Bronchial epithelial cell (primary cell): Measurements from ENCODE around the gene TK1. TPM values are rescaled to one million over a fixed set of nuclear protein-coding genes. Genes with fewer than 3 reads are reported as not detected.

ENCODE experiments used
- DNase-seq: peaks from one replicate; pipeline ENCODE4 v3.0.0-alpha.2; 2010; ENCODE audit warnings: low read depth
- FAIRE-seq: peaks from 2 replicates; lab custom pipeline; 2011; peaks lifted over from hg19 to GRCh38; lab: Jason Lieb, UNC
- H3K27me3 ChIP-seq: 2 replicates; pipeline ENCODE4 v1.5.1; 2011; ENCODE audit warnings: low read length; ENCODE audit not compliant: control insufficient read depth, insufficient read depth
- H3K36me3 ChIP-seq: 2 replicates; pipeline ENCODE4 v1.5.1; 2011; ENCODE audit warnings: low read length; ENCODE audit not compliant: control insufficient read depth, insufficient read depth
- H3K4me3 ChIP-seq: 2 replicates; pipeline ENCODE4 v1.5.1; 2011; ENCODE audit warnings: mild to moderate bottlenecking, low read depth, low read length, control low read depth
- total RNA-seq: library from RNA; depleted of rRNA; stranded (reverse); fragments of >200 nt; gene quantifications from 2 replicates; pipeline ENCODE4 v1.2.1, GENCODE V29; 2014
- TF ChIP-seq, protein P1 (sequence below): IDR thresholded peaks from 2 replicates; pipeline ENCODE4 v1.5.1; 2011; ENCODE audit warnings: mild to moderate bottlenecking, moderate library complexity, low read length, control low read depth, inconsistent platforms; ENCODE audit not compliant: insufficient read depth, severe bottlenecking

TK1 gene
- total RNA-seq, 1 donor from 2014 or later = 0.79 TPM

DNA sequence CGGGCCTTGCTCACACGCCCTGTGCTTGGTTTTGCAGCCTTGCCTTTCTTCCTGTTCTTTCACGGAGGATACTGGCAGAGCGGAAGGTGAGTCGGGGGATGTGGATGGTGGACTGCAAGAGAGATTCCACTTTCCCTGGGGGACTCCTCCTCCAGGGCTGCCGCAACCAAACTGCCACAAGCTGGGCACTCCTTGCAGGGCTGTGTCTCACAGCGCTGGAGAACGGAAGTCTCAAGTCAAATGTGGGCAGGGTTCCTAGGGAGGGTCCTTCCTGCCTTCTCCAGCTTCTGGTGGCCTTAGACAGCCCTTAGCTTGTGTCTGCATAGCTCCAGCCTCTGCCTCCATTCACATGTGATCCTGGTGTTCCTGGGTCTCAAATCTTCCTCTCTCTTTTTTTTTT is 15.8 kb upstream of the TK1 start:
- TF ChIP-seq, protein P1, sequence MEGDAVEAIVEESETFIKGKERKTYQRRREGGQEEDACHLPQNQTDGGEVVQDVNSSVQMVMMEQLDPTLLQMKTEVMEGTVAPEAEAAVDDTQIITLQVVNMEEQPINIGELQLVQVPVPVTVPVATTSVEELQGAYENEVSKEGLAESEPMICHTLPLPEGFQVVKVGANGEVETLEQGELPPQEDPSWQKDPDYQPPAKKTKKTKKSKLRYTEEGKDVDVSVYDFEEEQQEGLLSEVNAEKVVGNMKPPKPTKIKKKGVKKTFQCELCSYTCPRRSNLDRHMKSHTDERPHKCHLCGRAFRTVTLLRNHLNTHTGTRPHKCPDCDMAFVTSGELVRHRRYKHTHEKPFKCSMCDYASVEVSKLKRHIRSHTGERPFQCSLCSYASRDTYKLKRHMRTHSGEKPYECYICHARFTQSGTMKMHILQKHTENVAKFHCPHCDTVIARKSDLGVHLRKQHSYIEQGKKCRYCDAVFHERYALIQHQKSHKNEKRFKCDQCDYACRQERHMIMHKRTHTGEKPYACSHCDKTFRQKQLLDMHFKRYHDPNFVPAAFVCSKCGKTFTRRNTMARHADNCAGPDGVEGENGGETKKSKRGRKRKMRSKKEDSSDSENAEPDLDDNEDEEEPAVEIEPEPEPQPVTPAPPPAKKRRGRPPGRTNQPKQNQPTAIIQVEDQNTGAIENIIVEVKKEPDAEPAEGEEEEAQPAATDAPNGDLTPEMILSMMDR = no peak
- DNase-seq = no peak
- Histone ChIP-seq H3K36me3 (peaks cover 4% of the 10 kb centered on the region), H3K4me3 (no peak overlapping the region), H3K27me3 (no peaks in the 10 kb centered on the region)
- no peak for FAIRE-seq

DNA sequence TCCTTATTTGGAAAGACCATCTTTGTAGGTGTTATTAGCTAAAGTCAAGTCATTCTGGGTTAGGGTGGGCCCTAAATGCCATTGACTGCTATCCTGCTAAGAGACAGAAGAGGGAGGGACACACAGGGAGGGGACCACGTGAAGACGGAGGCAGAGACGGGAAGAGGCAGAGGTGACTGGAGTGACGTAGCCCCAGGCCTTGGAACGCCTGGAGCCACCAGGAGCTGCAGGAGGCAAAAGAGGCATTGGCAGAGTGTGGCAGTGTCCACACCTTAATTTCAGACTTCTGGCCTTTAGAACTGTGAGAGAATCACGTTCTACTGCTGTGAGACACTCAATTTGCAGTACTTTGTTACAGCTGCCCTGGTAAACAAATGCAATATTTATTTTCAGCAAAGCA is 13.6 kb upstream of the TK1 start:
- FAIRE-seq (no peak), DNase-seq (no peak)
- H3K27me3 ChIP-seq = no peaks in the 10 kb centered on the region
- TF ChIP-seq, protein P1 = no peak
- peaks cover 4% of the 10 kb centered on the region for H3K36me3 ChIP-seq
- no peak overlapping the region for H3K4me3 ChIP-seq

DNA sequence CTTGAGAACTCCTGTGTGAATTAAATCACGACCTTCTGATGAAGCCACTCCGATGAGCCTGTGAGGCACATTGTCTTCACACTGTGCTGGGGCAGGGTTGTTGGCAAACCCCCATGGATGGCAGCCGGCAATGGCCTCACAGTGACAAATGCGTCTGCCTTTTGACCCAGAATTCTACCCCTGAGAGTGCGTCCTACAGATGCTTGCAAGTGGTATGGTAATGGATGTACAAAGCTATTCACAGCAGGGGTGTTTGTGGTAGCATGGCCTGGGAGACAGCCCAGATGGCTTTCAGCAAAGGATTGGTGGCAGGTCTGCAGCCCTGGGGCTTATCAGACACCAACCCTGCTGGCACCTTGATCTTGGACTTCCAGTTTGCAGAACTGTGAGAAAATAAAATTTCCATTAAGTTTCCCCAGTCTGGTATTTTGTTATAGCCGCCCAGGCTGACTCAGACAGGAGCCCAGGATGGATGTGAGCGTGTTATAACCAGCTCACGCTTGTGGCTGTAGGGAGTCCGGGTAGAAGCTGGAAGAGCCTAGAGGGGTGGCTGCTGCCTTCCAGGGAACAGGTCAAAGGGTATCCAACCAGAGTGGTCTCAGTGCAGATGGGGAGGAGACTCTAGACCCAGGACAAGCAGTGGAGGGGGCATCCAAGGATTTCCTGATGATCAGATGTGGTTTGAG is 10.4 kb upstream of the TK1 start:
- no peaks in the 10 kb centered on the region for H3K27me3 ChIP-seq
- H3K4me3 ChIP-seq = no peak overlapping the region
- no peaks in the 10 kb centered on the region for H3K36me3 ChIP-seq
- FAIRE-seq (no peak), DNase-seq (peak; percentile 47)
- TF ChIP-seq, protein P1 = no peak

DNA sequence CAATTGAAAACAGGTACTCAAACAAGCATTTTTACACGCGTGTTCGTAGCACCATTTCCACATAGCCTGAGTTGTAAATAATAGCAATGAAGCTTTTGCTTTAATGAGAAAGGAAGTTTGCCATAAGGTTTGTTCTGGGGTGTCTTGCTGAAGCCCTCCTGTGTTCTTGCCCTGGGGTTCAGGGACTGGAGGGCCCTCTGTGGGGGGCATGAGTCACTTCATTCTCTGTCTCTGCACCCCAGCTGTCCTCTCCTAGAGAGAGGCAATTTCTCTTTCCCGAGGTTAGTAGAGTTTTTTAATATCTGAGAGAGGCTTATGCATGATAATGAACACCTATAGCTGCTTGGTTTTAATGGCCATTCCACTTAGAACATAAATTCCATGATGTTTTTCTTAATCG is 9.9 kb upstream of the TK1 start:
- DNase-seq (no peak), FAIRE-seq (no peak)
- TF ChIP-seq, protein P1 = no peak
- no peak overlapping the region for H3K4me3 ChIP-seq
- no peaks in the 10 kb centered on the region for H3K36me3 ChIP-seq
- H3K27me3 ChIP-seq = no peaks in the 10 kb centered on the region

DNA sequence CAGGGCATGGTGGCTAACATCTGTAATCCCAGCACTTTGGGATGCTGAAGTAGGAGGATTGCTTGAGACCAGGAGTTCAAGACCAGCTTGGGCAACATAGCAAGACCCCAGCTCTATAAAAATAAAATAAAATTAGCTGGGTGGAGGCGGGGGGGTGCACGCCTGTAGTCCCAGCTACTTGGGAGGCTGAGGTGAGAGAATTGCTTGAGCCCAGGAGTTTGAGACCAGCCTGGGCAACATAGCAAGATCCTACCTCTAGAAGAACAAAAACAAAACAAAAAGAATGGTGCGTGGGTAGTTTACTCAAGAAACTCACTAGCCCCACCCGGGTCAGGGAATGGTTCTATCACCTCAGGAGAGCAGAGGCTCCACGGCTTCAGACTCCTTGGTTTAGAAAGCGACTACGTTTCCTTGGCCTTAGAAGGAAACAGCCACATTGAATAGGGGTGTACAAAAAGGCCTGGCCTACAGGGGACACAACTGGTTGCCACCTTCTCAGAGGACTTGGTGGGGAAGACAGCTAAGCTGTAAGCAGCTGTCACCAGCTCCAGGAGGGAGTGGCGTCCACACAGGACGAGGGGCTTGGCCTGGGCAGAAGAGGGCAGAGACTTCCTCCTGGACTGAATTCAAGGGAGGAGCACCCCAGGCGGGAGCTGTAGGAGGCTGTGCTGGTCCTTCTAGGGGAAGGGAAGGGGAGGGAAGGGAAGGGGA is 716 bp downstream of the TK1 start:
- TF ChIP-seq, protein P1 = no peak
- H3K4me3 ChIP-seq = peak overlapping the region; percentile 63
- DNase-seq = peak; percentile 12
- H3K27me3 ChIP-seq = no peaks in the 10 kb centered on the region
- H3K36me3 ChIP-seq = peaks cover 4% of the 10 kb centered on the region
- no peak for FAIRE-seq
